SK-N-SH (cell line): Measurements from ENCODE around the gene SNCA. TPM values are rescaled to one million over a fixed set of nuclear protein-coding genes. Genes with fewer than 3 reads are reported as not detected.

ENCODE experiments used
- CTCF ChIA-PET: fragments of 300-600, 350-600 bp; formaldehyde crosslinking; extraction: SDS; loops from one replicate; lab custom pipeline; 2021; lab: Yijun Ruan, JAX
- POLR2A ChIA-PET: fragments of 350-600 bp; sonication (Branson Sonifier 250); formaldehyde crosslinking; extraction: SDS; loops from one replicate; lab custom pipeline; 2020; ENCODE audit warnings: antibody characterized with exemption, inconsistent platforms; lab: Yijun Ruan, JAX
- DNase-seq: peaks from one replicate; pipeline ENCODE4 v3.0.0; 2012
- H2AFZ ChIP-seq: fragments of 200-600 bp; sonication (generic); 2 replicates; pipeline ENCODE4 v1.8.1; 2016; ENCODE audit warnings: antibody characterized with exemption, mild to moderate bottlenecking, low read depth
- H3F3A ChIP-seq: fragments of 200-600 bp; sonication (generic); replicated peaks from 2 replicates; pipeline ENCODE3; 2016; ENCODE audit warnings: antibody characterized with exemption, mild to moderate bottlenecking; ENCODE audit not compliant: insufficient read depth
- H3K27ac ChIP-seq, 2 experiments: fragments of 200-500 bp in 1 of 2; fragments of 200-600 bp in 1 of 2; sonication (Bioruptor generic) in 1 of 2; sonication (generic), shearing (Covaris generic) in 1 of 2; 2 replicates each; pipeline versions ENCODE4 v1.5.1 to v1.6.1; 2014 to 2016; ENCODE audit warnings: low read depth in 2 of 2, inconsistent platforms in 1 of 2, low read length in 1 of 2, mild to moderate bottlenecking in 1 of 2, mixed read lengths in 1 of 2
- H3K27me3 ChIP-seq: fragments of 200-600 bp; sonication (generic), shearing (Covaris generic); 2 replicates; pipeline ENCODE4 v1.6.1; 2016; ENCODE audit warnings: mixed run types; ENCODE audit not compliant: insufficient read depth
- H3K36me3 ChIP-seq, 2 experiments: fragments of 200-500 bp in 1 of 2; fragments of 200-600 bp in 1 of 2; sonication (Bioruptor generic) in 1 of 2; sonication (generic) in 1 of 2; replicated peaks in 1 of 2; 2 replicates each; pipeline versions ENCODE3 to v1.5.1; 2014 to 2016; ENCODE audit warnings: low read length in 1 of 2, mild to moderate bottlenecking in 1 of 2; ENCODE audit not compliant: insufficient read depth in 2 of 2, control insufficient read depth in 1 of 2
- H3K4me1 ChIP-seq, 2 experiments: fragments of 200-500 bp in 1 of 2; fragments of 200-600 bp in 1 of 2; sonication (Bioruptor generic) in 1 of 2; sonication (generic), shearing (Covaris generic) in 1 of 2; 2 replicates each; pipeline versions ENCODE4 v1.5.1 to v1.6.1; 2014 to 2016; ENCODE audit warnings: low read depth in 1 of 2, low read length in 1 of 2, mixed run types in 1 of 2; ENCODE audit not compliant: insufficient read depth in 2 of 2, control insufficient read depth in 1 of 2
- H3K4me2 ChIP-seq: fragments of 200-600 bp; sonication (generic), shearing (Covaris generic); 2 replicates; pipeline ENCODE4 v1.6.1; 2017; ENCODE audit warnings: mixed run types
- H3K4me3 ChIP-seq, 2 experiments: fragments of 200-500 bp in 1 of 2; fragments of 200-600 bp in 1 of 2; sonication (Bioruptor generic) in 1 of 2; sonication (generic), shearing (Covaris generic) in 1 of 2; 2 replicates each; pipeline versions ENCODE4 v1.5.1 to v1.8.1; 2014 to 2016; ENCODE audit warnings: low read depth in 2 of 2, inconsistent platforms in 1 of 2, low read length in 1 of 2, mild to moderate bottlenecking in 1 of 2, mixed read lengths in 1 of 2, moderate library complexity in 1 of 2
- H3K79me2 ChIP-seq: fragments of 200-600 bp; sonication (generic); 2 replicates; pipeline ENCODE4 v1.8.1; 2017; ENCODE audit warnings: mild to moderate bottlenecking; ENCODE audit not compliant: insufficient read depth
- H3K9ac ChIP-seq: fragments of 200-600 bp; sonication (generic); 2 replicates; pipeline ENCODE4 v1.6.1; 2017; ENCODE audit warnings: mixed run types
- H3K9me2 ChIP-seq: fragments of 200-600 bp; sonication (generic); 2 replicates; pipeline ENCODE4 v1.6.1; 2017; ENCODE audit warnings: mixed run types
- H3K9me3 ChIP-seq: fragments of 200-600 bp; sonication (generic); 2 replicates; pipeline ENCODE4 v1.6.1; 2017; ENCODE audit warnings: mixed run types, mild to moderate bottlenecking, moderate library complexity
- H4K20me1 ChIP-seq: fragments of 200-600 bp; sonication (generic); 2 replicates; pipeline ENCODE4 v1.6.1; 2017; ENCODE audit warnings: mild to moderate bottlenecking, mixed run types; ENCODE audit not compliant: insufficient read depth
- GATA2 ChIP-seq: sonication (generic); formaldehyde crosslinking; IDR thresholded peaks from 2 replicates; pipeline ENCODE4 v1.5.0; 2020; ENCODE audit warnings: mild to moderate bottlenecking, missing genetic modification reagents
- JUND ChIP-seq: IDR thresholded peaks from 2 replicates; pipeline ENCODE4 v1.4.0; 2012
- NRF1 ChIP-seq: IDR thresholded peaks from 2 replicates; pipeline ENCODE4 v1.6.1; 2012; ENCODE audit warnings: low read depth, mild to moderate bottlenecking, low read length
- POLR2AphosphoS5 ChIP-seq: IDR thresholded peaks from 2 replicates; pipeline ENCODE4 v1.6.1; 2012; ENCODE audit warnings: low read depth, low read length
- SMC3 ChIP-seq: IDR thresholded peaks from 2 replicates; pipeline ENCODE4 v1.6.1; 2012; ENCODE audit warnings: low read depth, low read length, improper control_type of control experiment
- TCF12 ChIP-seq: IDR thresholded peaks from 2 replicates; pipeline ENCODE4 v1.4.0; 2012
- TEAD4 ChIP-seq: IDR thresholded peaks from 2 replicates; pipeline ENCODE4 v1.4.0; 2012; ENCODE audit warnings: mild to moderate bottlenecking, borderline replicate concordance; ENCODE audit not compliant: insufficient read depth
- WGBS: methylation state at CpG from one replicate; pipeline ENCODE4 v1.1.6; 2017; ENCODE audit warnings: low lambda C conversion rate; 5-methylcytosine and 5-hydroxymethylcytosine counted together
- polyA plus RNA-seq, 3 experiments: library from polyadenylated mRNA; depleted of rRNA; stranded (reverse); fragments of >200 nt; gene quantifications; 2 replicates each; pipeline ENCODE4 v1.2.3, GENCODE V29; 2012
- TF ChIP-seq, protein P1 (sequence below): IDR thresholded peaks from 2 replicates; pipeline ENCODE4; 2012
- TF ChIP-seq, protein P2 (sequence below): IDR thresholded peaks from 2 replicates; pipeline ENCODE4 v1.4.0; 2012; ENCODE audit warnings: low read depth, borderline replicate concordance
- TF ChIP-seq, protein P3 (sequence below): IDR thresholded peaks from 2 replicates; pipeline ENCODE4 v1.6.1; 2012; ENCODE audit warnings: mild to moderate bottlenecking, low read depth, low read length, moderate library complexity

Gene SNCA
- polyA plus RNA-seq, 1 of the 3 experiments (the other 2 are of a cell fraction): 12.9 TPM

DNA sequence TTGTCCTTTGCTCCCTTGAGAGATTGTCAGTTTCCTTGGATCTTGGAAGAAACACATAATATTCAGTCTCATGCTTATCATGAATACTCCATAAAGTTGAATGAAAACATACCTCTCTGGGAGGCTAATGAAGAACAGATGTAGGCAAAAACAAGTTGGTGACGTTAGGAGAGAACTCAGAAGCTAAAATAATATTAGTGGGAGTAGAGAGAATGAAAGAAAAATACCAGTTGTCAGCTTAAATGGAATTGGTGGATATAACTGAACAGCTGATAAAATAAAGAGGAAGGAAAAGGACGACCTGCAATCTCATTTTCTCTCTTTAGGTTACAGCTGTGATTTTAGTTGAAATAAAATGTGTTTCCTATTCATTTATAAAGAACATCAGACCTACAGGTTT is 124.8 kb downstream of the SNCA start:
- Histone ChIP-seq H3K9me2 (no peaks in the 10 kb centered on the region), H3K4me1 (peaks cover 4 to 12% of the 10 kb centered on the region in 2 experiments; a peak in 2 of 4 replicates), H3K36me3 (no peaks in the 10 kb centered on the region), H4K20me1 (no peaks in the 10 kb centered on the region), H3K27me3 (no peaks in the 10 kb centered on the region), H3F3A (peaks cover 5% of the 10 kb centered on the region), H3K4me3 (no peak overlapping the region; a peak in 1 of 4 replicates), H2AFZ (peak overlapping the region; percentile 69), H3K9ac (no peak overlapping the region), H3K79me2 (no peaks in the 10 kb centered on the region)
- CTCF ChIA-PET: interaction anchor here (0.7 to 1.8 kb wide), 3 partner anchors 21 to 55 kb away, joined by 3 read pairs; no protein-coding TSS in a partner anchor
- DNase-seq: peak; percentile 20
- 1% methylated on average over 2 of the region's 2 CpGs for WGBS
- TF ChIP-seq POLR2AphosphoS5 (0 out of 2 replicates have a peak, but pooled peaks have one; percentile 24), TCF12 (peak; percentile 94), GATA2 (peak; percentile 60; the same call in 1 of the 2 replicates), NRF1 (no peak), SMC3 (no peak)
- TF ChIP-seq, protein P1, sequence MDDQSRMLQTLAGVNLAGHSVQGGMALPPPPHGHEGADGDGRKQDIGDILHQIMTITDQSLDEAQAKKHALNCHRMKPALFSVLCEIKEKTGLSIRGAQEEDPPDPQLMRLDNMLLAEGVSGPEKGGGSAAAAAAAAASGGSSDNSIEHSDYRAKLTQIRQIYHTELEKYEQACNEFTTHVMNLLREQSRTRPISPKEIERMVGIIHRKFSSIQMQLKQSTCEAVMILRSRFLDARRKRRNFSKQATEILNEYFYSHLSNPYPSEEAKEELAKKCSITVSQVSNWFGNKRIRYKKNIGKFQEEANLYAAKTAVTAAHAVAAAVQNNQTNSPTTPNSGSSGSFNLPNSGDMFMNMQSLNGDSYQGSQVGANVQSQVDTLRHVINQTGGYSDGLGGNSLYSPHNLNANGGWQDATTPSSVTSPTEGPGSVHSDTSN: peak; percentile 14; the same call in 1 of the 2 replicates
- TF ChIP-seq, protein P2, sequence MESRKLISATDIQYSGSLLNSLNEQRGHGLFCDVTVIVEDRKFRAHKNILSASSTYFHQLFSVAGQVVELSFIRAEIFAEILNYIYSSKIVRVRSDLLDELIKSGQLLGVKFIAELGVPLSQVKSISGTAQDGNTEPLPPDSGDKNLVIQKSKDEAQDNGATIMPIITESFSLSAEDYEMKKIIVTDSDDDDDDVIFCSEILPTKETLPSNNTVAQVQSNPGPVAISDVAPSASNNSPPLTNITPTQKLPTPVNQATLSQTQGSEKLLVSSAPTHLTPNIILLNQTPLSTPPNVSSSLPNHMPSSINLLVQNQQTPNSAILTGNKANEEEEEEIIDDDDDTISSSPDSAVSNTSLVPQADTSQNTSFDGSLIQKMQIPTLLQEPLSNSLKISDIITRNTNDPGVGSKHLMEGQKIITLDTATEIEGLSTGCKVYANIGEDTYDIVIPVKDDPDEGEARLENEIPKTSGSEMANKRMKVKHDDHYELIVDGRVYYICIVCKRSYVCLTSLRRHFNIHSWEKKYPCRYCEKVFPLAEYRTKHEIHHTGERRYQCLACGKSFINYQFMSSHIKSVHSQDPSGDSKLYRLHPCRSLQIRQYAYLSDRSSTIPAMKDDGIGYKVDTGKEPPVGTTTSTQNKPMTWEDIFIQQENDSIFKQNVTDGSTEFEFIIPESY: no peak
- TF ChIP-seq, protein P3, sequence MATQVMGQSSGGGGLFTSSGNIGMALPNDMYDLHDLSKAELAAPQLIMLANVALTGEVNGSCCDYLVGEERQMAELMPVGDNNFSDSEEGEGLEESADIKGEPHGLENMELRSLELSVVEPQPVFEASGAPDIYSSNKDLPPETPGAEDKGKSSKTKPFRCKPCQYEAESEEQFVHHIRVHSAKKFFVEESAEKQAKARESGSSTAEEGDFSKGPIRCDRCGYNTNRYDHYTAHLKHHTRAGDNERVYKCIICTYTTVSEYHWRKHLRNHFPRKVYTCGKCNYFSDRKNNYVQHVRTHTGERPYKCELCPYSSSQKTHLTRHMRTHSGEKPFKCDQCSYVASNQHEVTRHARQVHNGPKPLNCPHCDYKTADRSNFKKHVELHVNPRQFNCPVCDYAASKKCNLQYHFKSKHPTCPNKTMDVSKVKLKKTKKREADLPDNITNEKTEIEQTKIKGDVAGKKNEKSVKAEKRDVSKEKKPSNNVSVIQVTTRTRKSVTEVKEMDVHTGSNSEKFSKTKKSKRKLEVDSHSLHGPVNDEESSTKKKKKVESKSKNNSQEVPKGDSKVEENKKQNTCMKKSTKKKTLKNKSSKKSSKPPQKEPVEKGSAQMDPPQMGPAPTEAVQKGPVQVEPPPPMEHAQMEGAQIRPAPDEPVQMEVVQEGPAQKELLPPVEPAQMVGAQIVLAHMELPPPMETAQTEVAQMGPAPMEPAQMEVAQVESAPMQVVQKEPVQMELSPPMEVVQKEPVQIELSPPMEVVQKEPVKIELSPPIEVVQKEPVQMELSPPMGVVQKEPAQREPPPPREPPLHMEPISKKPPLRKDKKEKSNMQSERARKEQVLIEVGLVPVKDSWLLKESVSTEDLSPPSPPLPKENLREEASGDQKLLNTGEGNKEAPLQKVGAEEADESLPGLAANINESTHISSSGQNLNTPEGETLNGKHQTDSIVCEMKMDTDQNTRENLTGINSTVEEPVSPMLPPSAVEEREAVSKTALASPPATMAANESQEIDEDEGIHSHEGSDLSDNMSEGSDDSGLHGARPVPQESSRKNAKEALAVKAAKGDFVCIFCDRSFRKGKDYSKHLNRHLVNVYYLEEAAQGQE: no peak
- TF ChIP-seq, all 33 proteins: peak for 4
- Histone ChIP-seq H3K9me3 (no peaks in the 10 kb centered on the region), H3K27ac (peak overlapping the region; percentile 68 to 69), H3K4me2 (peak overlapping the region; percentile 46; the same call in 1 of the 2 replicates)
- POLR2A ChIA-PET: no interaction called here

DNA sequence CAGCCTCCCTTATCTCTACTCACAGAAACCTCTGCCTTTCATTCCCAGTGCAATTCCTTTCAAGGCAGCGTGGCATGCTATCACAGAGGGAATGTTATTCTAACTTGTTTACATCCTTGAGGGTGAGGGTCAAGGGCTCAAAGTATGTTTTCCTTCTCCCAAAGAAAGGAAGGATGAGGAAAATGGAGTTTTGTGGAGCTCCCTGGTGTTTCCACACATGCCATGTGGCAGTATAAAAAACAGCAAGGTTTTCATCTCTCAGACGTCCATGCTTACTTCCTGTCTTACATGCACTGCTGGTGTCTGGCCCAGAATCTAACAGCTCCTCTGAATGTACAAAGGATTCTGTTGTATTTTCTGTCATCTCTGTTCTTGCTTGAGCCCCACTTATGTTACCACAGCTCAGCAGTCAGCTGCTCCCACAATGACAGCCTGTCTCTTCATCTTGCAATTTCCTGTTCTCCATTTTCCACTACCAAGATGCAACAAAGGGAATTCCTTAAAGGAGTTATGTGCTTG is 128.0 kb downstream of the SNCA start:
- TF ChIP-seq JUND: no peak
- TF ChIP-seq TEAD4: no peak
- Histone ChIP-seq H3K9me3 (no peaks in the 10 kb centered on the region), H3K27me3 (no peaks in the 10 kb centered on the region), H2AFZ (peak overlapping the region; percentile 82; the same call in 1 of the 2 replicates), H3F3A (peaks cover 5% of the 10 kb centered on the region), H4K20me1 (no peaks in the 10 kb centered on the region), H3K9me2 (no peaks in the 10 kb centered on the region), H3K4me3 (no peak overlapping the region), H3K36me3 (no peaks in the 10 kb centered on the region), H3K9ac (no peak overlapping the region), H3K4me2 (no peak overlapping the region), H3K79me2 (no peaks in the 10 kb centered on the region), H3K27ac (peak overlapping the region; percentile 16 to 39; a peak in 2 of 4 replicates), H3K4me1 (peaks cover 4 to 12% of the 10 kb centered on the region in 2 experiments; a peak in 2 of 4 replicates)
- WGBS: 67% methylated on average over 2 of the region's 2 CpGs
- ChIA-PET CTCF (interaction anchor here (1.0 kb wide), 1 partner anchor 45 kb away, joined by 3 read pairs; no protein-coding TSS in a partner anchor), POLR2A (no interaction called here)
- no peak for DNase-seq
